ENCODE results near the gene USP48.
"Not testable (repeated sequence)": the region's sequence is repeated elsewhere in the genome, so short reads cannot be mapped to it uniquely, and the experiment has no call there.

The USP48 gene

DNA sequence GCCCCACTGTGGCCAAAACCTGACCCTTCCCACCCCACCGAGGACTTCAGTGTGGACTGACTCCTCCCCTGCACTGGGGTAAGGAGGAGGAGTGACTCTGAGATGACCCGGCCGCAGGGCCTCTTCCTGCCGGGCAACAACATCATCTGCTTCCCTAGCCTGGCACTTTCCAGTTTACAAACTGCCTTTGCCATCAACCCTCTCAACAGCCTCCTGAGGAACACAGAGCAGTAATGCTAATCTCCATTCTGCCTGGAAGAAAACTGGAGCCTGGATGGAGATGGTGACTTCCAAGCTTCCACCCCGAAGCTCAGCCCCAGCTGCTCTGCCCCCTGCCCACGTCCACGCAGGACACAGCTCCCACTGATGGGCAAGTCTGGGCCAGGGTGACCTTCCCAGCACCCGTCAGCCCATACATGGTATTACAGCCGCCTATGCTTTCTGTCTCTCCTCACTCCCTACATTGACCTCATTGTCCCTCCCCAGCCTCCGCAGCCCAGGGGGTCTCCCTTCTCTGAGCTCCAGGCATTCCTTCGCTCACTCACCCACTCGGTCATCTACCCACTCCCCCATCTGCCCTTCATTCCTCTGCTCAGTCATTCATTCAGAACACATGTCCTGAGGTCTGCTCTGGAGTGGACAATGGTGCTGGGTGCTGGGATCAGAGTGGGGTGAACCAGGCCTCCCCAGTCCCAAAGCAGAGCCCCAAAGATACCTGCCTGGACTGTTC is 148.0 kb downstream of the USP48 start:
- DNase-seq (ENCODE audit: low read depth): no peak

DNA sequence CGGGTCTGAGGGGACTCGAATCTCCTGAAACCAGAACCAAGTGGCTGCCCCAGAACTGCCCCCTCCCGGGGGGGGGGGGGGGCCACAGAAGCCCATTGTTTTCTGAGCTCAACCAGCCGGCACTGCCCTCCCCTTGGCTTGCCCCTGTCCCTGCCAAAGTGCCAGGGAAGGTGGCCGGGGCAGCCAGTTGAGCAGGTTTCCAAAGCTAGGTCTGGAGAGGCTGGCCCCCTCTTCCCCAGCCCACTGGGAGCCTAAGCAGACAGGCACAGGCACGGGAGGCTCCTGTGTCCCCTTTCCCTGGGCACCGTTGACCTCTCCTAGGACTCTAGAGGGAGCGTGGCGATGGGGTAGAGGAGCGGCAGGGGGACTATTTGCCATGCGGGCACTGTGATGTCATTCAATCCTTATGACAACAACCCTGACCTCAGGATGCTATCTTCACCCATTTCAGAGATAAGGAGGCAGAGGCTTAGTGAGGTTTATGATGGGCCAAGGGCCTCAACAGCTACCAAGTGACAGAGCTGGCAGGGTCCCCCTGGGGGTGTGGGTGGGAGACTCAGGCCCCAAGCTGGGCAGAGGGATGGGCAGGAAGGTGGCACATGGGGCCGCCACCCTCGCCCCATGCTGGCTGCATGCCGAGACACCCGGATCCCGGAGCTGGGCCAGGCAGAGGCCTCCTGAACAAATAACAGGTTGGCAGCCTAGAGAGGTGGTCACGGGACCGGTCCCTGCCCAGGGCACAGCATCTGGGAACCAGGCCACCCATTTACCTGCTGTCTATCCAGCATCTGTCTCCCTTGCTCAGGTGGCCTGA is 148.8 kb downstream of the USP48 start:
- no peak for DNase-seq (ENCODE audit: low read depth)

DNA sequence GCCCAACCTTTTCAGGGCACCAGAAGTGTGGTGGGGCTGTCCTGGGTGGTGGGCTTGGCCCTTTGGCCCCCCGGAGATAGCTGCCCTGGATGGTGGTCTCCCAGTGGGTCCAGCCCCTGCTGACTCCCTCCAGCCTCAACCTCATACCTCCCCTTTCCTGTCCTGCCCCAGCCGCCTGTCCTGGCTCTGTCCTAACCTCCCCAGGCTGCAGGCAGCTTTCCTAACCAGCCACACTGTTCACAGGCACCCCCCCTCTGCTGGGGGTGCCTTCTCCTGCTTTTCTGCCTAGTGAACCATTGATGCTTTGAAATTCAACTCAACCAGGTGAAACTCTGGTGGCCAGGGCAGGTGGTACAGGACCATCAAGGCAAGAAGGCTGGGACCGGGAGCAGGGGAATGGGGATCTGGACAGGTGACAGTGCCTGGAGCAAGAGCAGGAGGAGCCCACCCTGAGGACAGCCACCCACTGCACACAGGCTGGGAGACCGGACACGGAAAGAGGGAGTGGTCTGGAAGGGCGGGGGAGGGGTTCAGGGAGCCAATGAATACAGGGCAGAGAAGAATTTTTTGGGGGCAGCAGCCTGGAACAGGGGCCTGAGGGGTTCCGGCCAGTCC is 149.7 kb downstream of the USP48 start:
- DNase-seq (ENCODE audit: low read depth): no peak

DNA sequence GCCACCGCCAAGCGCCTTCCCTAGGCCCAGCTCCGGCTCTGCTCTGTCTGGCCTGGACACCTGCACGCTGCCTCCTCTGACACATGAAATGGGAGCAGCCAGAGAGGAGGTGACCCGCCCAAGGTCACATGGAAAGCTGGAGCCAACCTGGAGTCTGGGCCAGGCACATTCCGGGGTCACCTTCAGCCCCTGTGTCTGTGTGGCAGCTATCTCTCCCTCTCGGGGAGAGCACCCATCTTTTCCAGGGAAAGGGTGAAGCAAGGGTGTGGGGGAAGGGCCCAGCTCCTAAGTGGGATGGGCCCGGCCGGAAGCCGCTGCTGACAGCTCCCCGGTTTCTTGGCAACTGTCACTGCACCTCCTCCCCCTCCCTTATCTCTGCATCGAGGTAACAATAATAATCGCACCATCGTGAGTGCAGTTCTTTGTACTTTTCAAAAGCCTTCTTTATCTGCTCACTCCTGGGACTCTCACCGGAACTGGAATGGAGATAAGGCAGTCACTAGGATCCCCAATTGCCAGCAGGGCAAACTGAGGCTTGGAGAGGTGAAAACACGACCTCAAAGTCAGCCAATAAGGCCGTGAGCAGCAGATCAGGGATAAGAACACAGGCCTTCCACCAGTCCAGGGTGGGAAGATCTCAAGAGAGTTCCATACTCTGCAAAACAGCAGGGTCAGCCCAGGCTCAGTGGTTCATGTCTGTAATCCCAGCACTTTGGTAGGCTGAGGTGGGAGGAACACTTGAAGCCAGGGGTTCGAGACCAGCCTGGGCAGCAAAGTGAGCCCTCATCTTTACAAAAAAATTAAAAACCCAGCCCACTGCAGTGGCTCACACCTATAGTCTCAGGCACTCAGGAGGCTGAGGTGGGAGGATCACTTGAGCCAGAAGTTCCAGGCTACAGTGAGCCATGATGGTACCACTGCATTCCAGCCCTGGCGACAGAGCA is 150.7 kb downstream of the USP48 start:
- DNase-seq (ENCODE audit: low read depth): no peak

DNA sequence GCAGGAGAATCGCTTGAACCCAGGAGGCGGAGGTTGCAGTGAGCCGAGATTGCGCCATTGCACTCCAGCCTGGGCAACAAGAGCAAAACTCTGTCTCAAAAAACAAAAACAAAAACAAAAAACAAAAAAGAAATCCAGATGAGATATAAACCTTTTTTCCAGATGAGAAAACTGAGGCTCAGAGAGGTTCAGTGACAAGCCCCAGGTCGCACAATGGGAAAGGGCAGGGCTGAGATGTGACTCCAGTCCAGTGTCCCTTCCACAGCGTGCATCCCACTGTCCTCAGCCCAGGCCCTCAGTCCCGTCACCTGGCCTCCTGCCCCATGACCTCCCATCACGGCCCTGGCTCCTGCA is 151.4 kb downstream of the USP48 start:
- not testable (repeated sequence) for DNase-seq (ENCODE audit: low read depth)

DNA sequence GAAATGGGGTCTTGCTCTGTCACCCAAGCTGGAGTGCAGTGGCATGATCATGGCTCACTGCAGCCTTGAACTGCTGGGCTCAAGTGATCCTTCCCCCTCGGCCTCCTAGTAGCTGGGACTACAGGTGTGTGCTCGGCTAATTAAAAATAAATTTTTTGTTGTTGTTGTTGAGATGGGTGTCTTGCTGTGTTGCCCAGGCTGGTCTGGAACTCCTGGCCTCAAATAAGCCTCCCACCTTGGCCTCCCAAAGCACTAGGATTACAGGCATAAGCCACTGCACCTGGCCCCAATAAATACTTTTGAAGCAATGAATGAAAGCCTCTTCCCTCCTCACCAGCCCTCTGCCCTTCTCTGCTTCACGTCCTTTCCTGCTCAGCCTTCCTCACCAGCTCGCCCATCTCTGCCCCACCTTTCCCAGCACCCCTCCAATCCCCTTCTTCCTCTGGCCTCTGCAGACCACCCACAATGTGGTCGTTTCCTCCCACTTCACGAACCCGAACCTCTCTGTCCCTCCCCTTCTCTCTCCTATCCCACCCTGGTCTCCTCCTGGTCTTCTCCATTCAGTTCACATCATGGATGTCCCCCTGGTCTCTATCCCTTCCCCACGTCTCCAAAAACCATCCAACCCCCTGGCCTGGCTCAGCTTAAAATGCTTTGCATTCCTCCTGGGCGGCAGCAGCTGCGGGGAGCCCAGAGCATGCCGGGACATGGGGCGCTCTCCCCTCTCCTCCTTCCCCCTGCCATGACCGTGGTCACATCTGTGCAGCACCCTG is 152.2 kb downstream of the USP48 start:
- no peak for DNase-seq (ENCODE audit: low read depth)

DNA sequence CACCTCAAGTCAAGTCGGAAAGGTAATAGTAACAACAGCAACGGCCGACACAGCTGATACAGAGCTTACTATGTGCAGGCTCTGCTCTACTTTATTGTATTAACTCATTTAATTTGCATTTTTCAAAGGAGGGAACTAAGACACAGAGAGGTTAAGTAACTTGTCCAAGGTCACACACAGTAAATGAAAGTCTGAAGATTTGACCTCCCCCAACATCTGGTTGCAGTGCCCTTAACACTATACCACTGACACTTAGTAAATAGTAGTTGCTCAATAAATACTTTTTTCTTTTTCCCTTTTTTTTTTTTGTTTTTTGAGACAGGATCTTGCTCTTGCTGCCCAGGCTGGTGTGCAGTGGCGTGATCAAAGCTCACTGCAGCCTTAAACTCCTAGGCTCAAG is 153.0 kb downstream of the USP48 start:
- DNase-seq (ENCODE audit: low read depth): no peak

DNA sequence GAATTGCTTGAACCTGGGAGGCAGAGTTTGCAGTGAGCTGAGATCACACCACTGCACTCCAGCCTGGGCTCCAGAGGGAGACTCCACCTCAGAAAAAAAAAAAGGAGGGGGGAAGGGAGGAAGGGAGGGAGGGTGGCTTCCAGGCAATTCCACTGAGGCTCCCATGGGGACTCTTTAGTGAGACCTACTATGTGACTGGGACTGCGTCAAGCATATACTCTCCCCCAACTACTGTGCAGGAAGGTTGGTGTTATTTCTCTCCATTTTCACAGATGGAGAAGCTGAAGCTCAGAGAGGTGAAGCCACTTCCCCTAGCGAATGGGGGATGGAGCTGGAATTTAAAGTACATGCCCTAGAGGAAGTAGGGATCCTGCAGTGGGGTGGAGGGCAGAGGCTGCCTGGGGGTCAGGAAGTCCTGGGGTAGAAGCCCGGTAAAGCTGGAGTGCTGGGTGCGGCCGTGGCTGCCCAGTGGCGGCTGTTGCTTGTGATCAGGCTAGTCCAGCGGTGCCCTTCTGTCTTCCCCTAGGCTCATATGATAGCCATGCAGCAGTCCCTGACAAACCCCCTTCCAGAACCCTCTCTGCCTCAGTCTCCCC is 154.1 kb downstream of the USP48 start:
- no peak for DNase-seq (ENCODE audit: low read depth)
